Fibroblast of lung (primary cell): ENCODE data around the gene ARHGEF18.

ENCODE experiments used
- CTCF ChIP-seq, 2 donors: IDR thresholded peaks in 1 of 2; conservative IDR thresholded peaks in 1 of 2; 1 replicate in 1 of 2; 2 replicates in 1 of 2; pipeline ENCODE4 v1.5.1; 2011 to 2012; ENCODE audit warnings: low read length in 2 of 2, control low read depth in 1 of 2, inconsistent platforms in 1 of 2, low read depth in 1 of 2, mild to moderate bottlenecking in 1 of 2
- EZH2 ChIP-seq: IDR thresholded peaks from 2 replicates; pipeline ENCODE4 v1.5.1; 2012; ENCODE audit warnings: low read length, control low read depth, mild to moderate bottlenecking; ENCODE audit errors: missing control alignments

- TF ChIP-seq EZH2 (no peak), CTCF (conservative IDR thresholded peaks at IDR 0.05 in 1 of 2, IDR thresholded peaks at IDR 0.05 in 1 of 2; ENCODE audit: low read depth in 1 of 2, low read length in 2 of 2) (no peak)
Observed at GRCh38 chr19:7349961-7350711, 1.4 kb downstream of the ARHGEF18 start.
